Lung (tissue), 12 donors: ENCODE measurements around the gene PDP2. TPM values are rescaled to one million over a fixed set of nuclear protein-coding genes. Genes with fewer than 3 reads are reported as not detected.

Source experiments
- ATAC-seq: fragments of 200-7000 bp; cut with Tn5 transposase; one replicate; pipeline ENCODE4 v1.9.1; 2020; ENCODE audit warnings: moderate number of reproducible peaks; ENCODE audit not compliant: insufficient read depth, low FRiP score
- DNase-seq, 3 donors: peaks; one replicate each; pipeline ENCODE4 v3.0.0-alpha.2; 2013 to 2017
- H3K27ac ChIP-seq, 2 donors: one replicate each; pipeline ENCODE4 v1.5.1; 2013; ENCODE audit warnings: mild to moderate bottlenecking in 2 of 2, moderate library complexity in 2 of 2, control low read depth in 1 of 2, inconsistent platforms in 1 of 2, low read depth in 1 of 2, low read length in 1 of 2
- H3K27me3 ChIP-seq, 3 donors: one replicate each; pipeline ENCODE4 v1.5.1; 2013; ENCODE audit warnings: low read length in 2 of 3; ENCODE audit not compliant: control insufficient read depth in 3 of 3, insufficient read depth in 3 of 3
- H3K36me3 ChIP-seq, 4 donors: one replicate each; pipeline ENCODE4 v1.5.1; 2013; ENCODE audit warnings: low read length in 4 of 4, mild to moderate bottlenecking in 1 of 4, moderate library complexity in 1 of 4; ENCODE audit not compliant: control insufficient read depth in 4 of 4, insufficient read depth in 4 of 4
- H3K4me1 ChIP-seq, 5 donors: one replicate each; pipeline ENCODE4 v1.5.1; 2013; ENCODE audit warnings: low read length in 5 of 5, mild to moderate bottlenecking in 2 of 5, moderate library complexity in 1 of 5; ENCODE audit not compliant: control insufficient read depth in 5 of 5, insufficient read depth in 5 of 5
- H3K4me3 ChIP-seq: one replicate; pipeline ENCODE4 v1.5.1; 2013; ENCODE audit warnings: mild to moderate bottlenecking, control low read depth, moderate library complexity
- H3K9ac ChIP-seq, 2 donors: one replicate each; pipeline ENCODE4 v1.5.1; 2013; ENCODE audit warnings: low read length in 2 of 2, control low read depth in 1 of 2; ENCODE audit not compliant: insufficient read depth in 1 of 2
- H3K9me3 ChIP-seq, 4 donors: one replicate each; pipeline ENCODE4 v1.5.1; 2013; ENCODE audit warnings: low read length in 3 of 4, mild to moderate bottlenecking in 1 of 4, moderate library complexity in 1 of 4; ENCODE audit not compliant: control insufficient read depth in 4 of 4, insufficient read depth in 3 of 4
- WGBS, 2 donors: extraction: QIAGEN DNeasy Blood & Tissue Kit; methylation state at CpG; one replicate each; pipeline ENCODE4 v1.1.7; 2013; 5-methylcytosine and 5-hydroxymethylcytosine counted together
- polyA plus RNA-seq, 2 donors: library from polyadenylated mRNA; stranded (reverse); fragments of 200-250 nt; gene quantifications; one replicate each; pipeline ENCODE4 v1.2.1, GENCODE V29; 2013
- total RNA-seq, 2 donors: library from RNA; depleted of rRNA in 1 of 2; stranded (reverse); fragments of >200 nt in 1 of 2; gene quantifications; one replicate each; pipeline ENCODE4 v1.2.1, GENCODE V29; 2014 to 2021
- TF ChIP-seq, protein P1 (sequence below): IDR thresholded peaks from 2 replicates; pipeline ENCODE4 v1.5.1; 2012; ENCODE audit warnings: mild to moderate bottlenecking; ENCODE audit errors: control extremely low read depth, extremely low read depth
- donor health status: control.
- donor health status: control.
- donor health status: Bipolar disorder and iron deficiency.
- donor health status: healthy.
- donor health status: DM: yes; HTN: yes; CAD: no.

PDP2 gene
- total and polyA plus RNA-seq, 4 donors, result 4.5 to 23.0 (median 13.1) TPM

DNA sequence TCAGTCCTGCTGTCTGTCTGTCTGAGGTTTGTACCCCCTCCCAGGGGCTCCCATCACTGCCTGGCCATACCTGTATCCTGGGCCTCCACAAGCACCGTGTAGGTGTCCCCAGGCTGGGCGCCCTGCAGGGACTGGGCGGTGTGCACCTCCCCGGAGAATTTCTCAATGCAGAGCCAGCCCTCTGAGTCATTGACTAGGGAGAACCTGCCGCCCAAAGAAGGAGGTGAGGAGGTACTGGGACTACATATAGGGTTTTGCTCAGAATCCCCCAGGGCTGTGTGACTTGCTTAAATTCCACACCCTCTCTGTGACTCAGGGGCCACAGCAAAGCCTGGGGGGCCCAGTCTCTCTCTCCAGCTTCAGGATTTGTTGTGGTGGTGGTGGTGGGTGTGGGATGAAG, 30.8 kb downstream of the PDP2 start:
- Histone ChIP-seq H3K9me3 (no peaks in the 10 kb centered on the region), H3K36me3 (no peaks in the 10 kb centered on the region), H3K9ac (no peak overlapping the region), H3K4me1 (peaks cover 0 to 7% (median 0%) of the 10 kb centered on the region in 5 donors), H3K27me3 (no peaks in the 10 kb centered on the region), H3K27ac (no peak overlapping the region), H3K4me3 (no peak overlapping the region)
- ATAC-seq (no peak), DNase-seq (no peak)
- TF ChIP-seq, protein P1, sequence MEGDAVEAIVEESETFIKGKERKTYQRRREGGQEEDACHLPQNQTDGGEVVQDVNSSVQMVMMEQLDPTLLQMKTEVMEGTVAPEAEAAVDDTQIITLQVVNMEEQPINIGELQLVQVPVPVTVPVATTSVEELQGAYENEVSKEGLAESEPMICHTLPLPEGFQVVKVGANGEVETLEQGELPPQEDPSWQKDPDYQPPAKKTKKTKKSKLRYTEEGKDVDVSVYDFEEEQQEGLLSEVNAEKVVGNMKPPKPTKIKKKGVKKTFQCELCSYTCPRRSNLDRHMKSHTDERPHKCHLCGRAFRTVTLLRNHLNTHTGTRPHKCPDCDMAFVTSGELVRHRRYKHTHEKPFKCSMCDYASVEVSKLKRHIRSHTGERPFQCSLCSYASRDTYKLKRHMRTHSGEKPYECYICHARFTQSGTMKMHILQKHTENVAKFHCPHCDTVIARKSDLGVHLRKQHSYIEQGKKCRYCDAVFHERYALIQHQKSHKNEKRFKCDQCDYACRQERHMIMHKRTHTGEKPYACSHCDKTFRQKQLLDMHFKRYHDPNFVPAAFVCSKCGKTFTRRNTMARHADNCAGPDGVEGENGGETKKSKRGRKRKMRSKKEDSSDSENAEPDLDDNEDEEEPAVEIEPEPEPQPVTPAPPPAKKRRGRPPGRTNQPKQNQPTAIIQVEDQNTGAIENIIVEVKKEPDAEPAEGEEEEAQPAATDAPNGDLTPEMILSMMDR, result no peak
- WGBS, 2 donors, result 81 to 82% methylated on average over 5 of the region's 5 CpGs

DNA sequence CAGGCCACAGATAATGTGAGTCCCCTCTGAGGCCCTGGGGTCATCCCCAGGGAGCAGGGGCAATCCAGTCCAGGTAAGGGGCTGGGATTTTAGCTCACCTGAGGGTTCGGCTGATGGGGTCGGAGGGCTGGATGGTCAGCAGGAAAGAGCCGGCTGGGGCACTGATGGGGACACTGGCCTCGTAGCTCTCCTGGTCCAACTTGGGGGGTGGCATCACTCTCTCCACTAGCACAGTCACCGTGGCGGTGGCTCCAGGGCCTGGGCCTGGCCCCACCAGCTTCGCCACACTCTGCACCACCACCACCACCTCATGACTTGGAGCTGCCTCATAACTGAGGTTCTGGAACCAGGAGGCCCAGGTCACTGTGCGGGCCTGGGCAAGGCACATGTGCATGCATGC, 31.5 kb downstream of the PDP2 start:
- TF ChIP-seq, protein P1, result no peak
- H3K27me3 ChIP-seq, result no peaks in the 10 kb centered on the region
- H3K4me3 ChIP-seq, result no peak overlapping the region
- H3K4me1 ChIP-seq, result peaks cover 0 to 6% (median 0%) of the 10 kb centered on the region in 5 donors
- no peaks in the 10 kb centered on the region for H3K9me3 ChIP-seq
- WGBS, 2 donors, result 92 to 93% methylated on average over 8 of the region's 8 CpGs
- no peak for DNase-seq
- no peaks in the 10 kb centered on the region for H3K36me3 ChIP-seq
- ATAC-seq, result no peak
- no peak overlapping the region for H3K27ac ChIP-seq
- H3K9ac ChIP-seq, result no peak overlapping the region

DNA sequence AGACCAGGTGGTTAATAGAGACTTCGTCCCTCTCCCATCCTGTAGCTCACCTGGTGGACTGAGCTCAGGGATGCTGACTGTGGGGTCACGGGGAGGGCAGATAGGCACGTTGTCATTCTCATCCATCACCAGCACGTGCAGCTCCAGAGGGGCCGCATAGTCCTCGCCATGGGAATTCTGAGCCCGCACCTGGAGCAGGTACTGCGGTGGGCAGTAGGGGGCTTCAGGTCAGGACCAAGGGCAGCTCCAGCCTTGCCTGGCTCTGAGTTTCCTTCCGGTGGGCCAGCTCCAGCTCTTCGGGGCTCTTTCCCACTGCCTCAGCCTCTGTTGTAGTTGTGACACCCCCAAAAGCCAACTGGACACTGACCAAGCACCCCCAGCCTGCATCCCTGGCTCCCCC, 32.8 kb downstream of the PDP2 start:
- TF ChIP-seq, protein P1, result no peak
- Histone ChIP-seq H3K27me3 (no peaks in the 10 kb centered on the region), H3K9me3 (no peaks in the 10 kb centered on the region), H3K4me3 (no peak overlapping the region), H3K4me1 (no peaks in the 10 kb centered on the region), H3K9ac (no peak overlapping the region), H3K27ac (no peak overlapping the region), H3K36me3 (no peaks in the 10 kb centered on the region)
- no peak for ATAC-seq
- WGBS, 2 donors, result 50 to 58% methylated on average over 10 of the region's 10 CpGs
- no peak for DNase-seq

DNA sequence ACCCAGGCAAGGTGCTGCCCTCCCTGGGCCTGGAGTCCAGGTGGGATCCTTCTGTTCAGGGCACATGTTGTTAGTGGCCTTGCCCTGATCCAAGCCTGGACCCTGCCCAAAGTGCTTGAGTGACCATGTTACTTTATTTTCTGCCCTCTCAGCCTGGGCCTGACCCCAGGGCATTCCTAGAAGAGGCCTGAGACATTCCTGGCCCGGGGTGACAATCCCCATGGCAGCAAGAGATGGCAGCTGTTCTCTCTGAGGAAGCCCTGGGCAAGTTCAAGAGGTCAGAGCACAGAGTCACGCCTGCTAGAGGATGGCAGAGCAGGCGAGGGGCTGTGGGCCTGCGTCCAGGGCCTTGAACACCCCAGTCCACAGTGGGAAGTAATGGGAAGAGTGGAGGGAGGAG, 33.4 kb downstream of the PDP2 start:
- TF ChIP-seq, protein P1, result no peak
- H3K9ac ChIP-seq, result no peak overlapping the region
- DNase-seq (no peak), ATAC-seq (no peak)
- H3K4me3 ChIP-seq, result no peak overlapping the region
- H3K27ac ChIP-seq, result no peak overlapping the region
- WGBS, 2 donors, result 83 to 89% methylated on average over 4 of the region's 4 CpGs
- H3K9me3 ChIP-seq, result no peaks in the 10 kb centered on the region
- no peaks in the 10 kb centered on the region for H3K36me3 ChIP-seq
- no peaks in the 10 kb centered on the region for H3K27me3 ChIP-seq
- H3K4me1 ChIP-seq, result peaks cover 0 to 2% (median 0%) of the 10 kb centered on the region in 5 donors
